H9 (cell line): ENCODE measurements around the gene GNPDA1. TPM values are rescaled to one million over a fixed set of nuclear protein-coding genes. Genes with fewer than 3 reads are reported as not detected.

Experiments used
- DNase-seq: peaks from one replicate; pipeline ENCODE4 v3.0.0-alpha.2; 2017
- H2AFZ ChIP-seq: one replicate; pipeline ENCODE4 v1.6.1; 2013; ENCODE audit warnings: mild to moderate bottlenecking, low read length, control low read depth, moderate library complexity
- H2AK5ac ChIP-seq: 2 replicates; pipeline ENCODE4 v1.6.1; 2013; ENCODE audit warnings: low read length, control low read depth, mixed read lengths; ENCODE audit not compliant: insufficient read length
- H2BK120ac ChIP-seq: one replicate; pipeline ENCODE4 v1.6.1; 2013; ENCODE audit warnings: low read depth, mild to moderate bottlenecking, low read length, control low read depth, inconsistent platforms; ENCODE audit not compliant: poor library complexity, severe bottlenecking
- H2BK12ac ChIP-seq: 2 replicates; pipeline ENCODE4 v1.6.1; 2013; ENCODE audit warnings: low read length, control low read depth, mixed read lengths, low read depth; ENCODE audit not compliant: insufficient read length
- H2BK15ac ChIP-seq: 2 replicates; pipeline ENCODE4 v1.6.1; 2013; ENCODE audit warnings: low read depth, low read length, control low read depth
- H2BK20ac ChIP-seq: one replicate; pipeline ENCODE4 v1.6.1; 2013; ENCODE audit warnings: low read depth, mild to moderate bottlenecking, low read length, control low read depth, inconsistent platforms; ENCODE audit not compliant: poor library complexity, severe bottlenecking
- H2BK5ac ChIP-seq: 2 replicates; pipeline ENCODE4 v1.6.1; 2013; ENCODE audit warnings: low read length, control low read depth, mixed read lengths; ENCODE audit not compliant: insufficient read length
- H3K14ac ChIP-seq: 2 replicates; pipeline ENCODE4 v1.6.1; 2013; ENCODE audit warnings: low read length, control low read depth; ENCODE audit not compliant: insufficient read depth
- H3K18ac ChIP-seq: 2 replicates; pipeline ENCODE4 v1.6.1; 2013; ENCODE audit warnings: low read depth, mild to moderate bottlenecking, mixed read lengths, low read length, control low read depth; ENCODE audit not compliant: insufficient read length
- H3K23ac ChIP-seq: 2 replicates; pipeline ENCODE4 v1.6.1; 2013; ENCODE audit warnings: low read length, control low read depth, mixed read lengths, low read depth; ENCODE audit not compliant: insufficient read length
- H3K23me2 ChIP-seq: 2 replicates; pipeline ENCODE4 v1.6.1; 2013; ENCODE audit warnings: low read depth, mild to moderate bottlenecking, mixed read lengths, low read length, control low read depth; ENCODE audit not compliant: insufficient read length, poor library complexity, severe bottlenecking
- H3K27ac ChIP-seq: 2 replicates; pipeline ENCODE4 v1.5.1; 2013; ENCODE audit warnings: low read length, control low read depth, mixed read lengths, low read depth; ENCODE audit not compliant: insufficient read length
- H3K27me3 ChIP-seq: 2 replicates; pipeline ENCODE4 v1.6.1; 2013; ENCODE audit warnings: low read length, control low read depth, inconsistent platforms; ENCODE audit not compliant: insufficient read depth
- H3K4ac ChIP-seq: 2 replicates; pipeline ENCODE4 v1.6.1; 2013; ENCODE audit warnings: low read depth, mild to moderate bottlenecking, control low read depth, inconsistent platforms, low read length, moderate library complexity
- H3K4me1 ChIP-seq: 2 replicates; pipeline ENCODE4 v1.6.1; 2013; ENCODE audit warnings: low read length, control low read depth, inconsistent platforms; ENCODE audit not compliant: insufficient read depth
- H3K4me2 ChIP-seq: 2 replicates; pipeline ENCODE4 v1.6.1; 2013; ENCODE audit warnings: low read length, control low read depth, mixed read lengths; ENCODE audit not compliant: insufficient read length, insufficient read depth
- H3K56ac ChIP-seq: 2 replicates; pipeline ENCODE4 v1.6.1; 2013; ENCODE audit warnings: low read depth, mild to moderate bottlenecking, mixed read lengths, low read length, control low read depth; ENCODE audit not compliant: insufficient read length
- H3K79me1 ChIP-seq: 2 replicates; pipeline ENCODE4 v1.6.1; 2013; ENCODE audit warnings: low read depth, mild to moderate bottlenecking, moderate library complexity, low read length, control low read depth, inconsistent platforms; ENCODE audit not compliant: insufficient read depth, poor library complexity, severe bottlenecking
- H3K79me2 ChIP-seq: 2 replicates; pipeline ENCODE4 v1.6.1; 2013; ENCODE audit warnings: low read length, control low read depth, inconsistent platforms; ENCODE audit not compliant: insufficient read depth
- H3K9ac ChIP-seq: 2 replicates; pipeline ENCODE4 v1.6.1; 2013; ENCODE audit warnings: low read length, control low read depth, mixed read lengths; ENCODE audit not compliant: insufficient read length; ENCODE audit errors: extremely low read depth
- H3K9me3 ChIP-seq: one replicate; pipeline ENCODE4 v1.6.1; 2013; ENCODE audit warnings: low read depth, low read length, inconsistent platforms; ENCODE audit not compliant: control insufficient read depth
- H3T11ph ChIP-seq: one replicate; pipeline ENCODE4 v1.6.1; 2013; ENCODE audit warnings: mild to moderate bottlenecking, low read length, control low read depth, inconsistent platforms
- H4K20me1 ChIP-seq: one replicate; pipeline ENCODE4 v1.6.1; 2013; ENCODE audit not compliant: control insufficient read depth, insufficient read length, insufficient read depth
- H4K5ac ChIP-seq: 2 replicates; pipeline ENCODE4 v1.6.1; 2013; ENCODE audit warnings: low read depth, mild to moderate bottlenecking, mixed read lengths, low read length, control low read depth; ENCODE audit not compliant: insufficient read length
- H4K8ac ChIP-seq: replicated peaks from 2 replicates; pipeline ENCODE4 v1.6.1; 2013; ENCODE audit warnings: low read length, control low read depth, mixed read lengths, low read depth; ENCODE audit not compliant: insufficient read length
- H4K91ac ChIP-seq: 2 replicates; pipeline ENCODE4 v1.6.1; 2013; ENCODE audit warnings: low read depth, mild to moderate bottlenecking, moderate library complexity, mixed read lengths, low read length, control low read depth; ENCODE audit not compliant: insufficient read length
- H3K27ac Mint-ChIP-seq, 3 experiments: 2 replicates in 2 of 3; 3 replicates in 1 of 3; pipeline ENCODE4 v1.8.0; 2020 to 2021; ENCODE audit warnings: mixed read lengths in 3 of 3, mild to moderate bottlenecking in 1 of 3, moderate library complexity in 1 of 3
- H3K27me3 Mint-ChIP-seq: 2 replicates; pipeline ENCODE4 v1.8.0; 2021; ENCODE audit warnings: low read depth, mild to moderate bottlenecking, moderate library complexity, mixed read lengths
- H3K36me3 Mint-ChIP-seq, 3 experiments: 2 replicates in 2 of 3; 3 replicates in 1 of 3; pipeline ENCODE4 v1.8.0; 2020 to 2021; ENCODE audit warnings: low read depth in 3 of 3, mixed read lengths in 3 of 3; ENCODE audit not compliant: insufficient read depth in 1 of 3
- H3K4me1 Mint-ChIP-seq, 2 experiments: 2 replicates each; pipeline ENCODE4 v1.8.0; 2020; ENCODE audit warnings: mixed read lengths in 2 of 2
- H3K4me3 Mint-ChIP-seq, 2 experiments: 2 replicates in 1 of 2; 3 replicates in 1 of 2; pipeline ENCODE4 v1.8.0; 2020 to 2021; ENCODE audit warnings: mild to moderate bottlenecking in 2 of 2, mixed read lengths in 2 of 2, moderate library complexity in 1 of 2
- H3K9me3 Mint-ChIP-seq, 2 experiments: 2 replicates in 1 of 2; 3 replicates in 1 of 2; pipeline ENCODE4 v1.8.0; 2020; ENCODE audit warnings: mild to moderate bottlenecking in 2 of 2, mixed read lengths in 2 of 2, moderate library complexity in 1 of 2
- WGBS: extraction: QIAGEN DNeasy Blood & Tissue Kit; methylation state at CpG from one replicate; pipeline ENCODE4 v1.1.7; 2013; ENCODE audit warnings: missing lambda C conversion rate, low lambda C conversion rate, mixed read lengths; ENCODE audit not compliant: insufficient read length; ENCODE audit errors: extremely low coverage; 5-methylcytosine and 5-hydroxymethylcytosine counted together
- total RNA-seq: library from RNA; stranded (reverse); gene quantifications from 2 replicates; pipeline ENCODE4 v1.2.1, GENCODE V29; 2021
- TF ChIP-seq, protein P1 (sequence below): fragments of 200-600 bp; sonication (generic); conservative IDR thresholded peaks from 3 replicates; pipeline ENCODE4 v1.8.0; 2021; ENCODE audit warnings: antibody characterized with exemption, mild to moderate bottlenecking

Gene GNPDA1
- total RNA-seq, 1 experiment from 2014 or later: 66.8 TPM

DNA sequence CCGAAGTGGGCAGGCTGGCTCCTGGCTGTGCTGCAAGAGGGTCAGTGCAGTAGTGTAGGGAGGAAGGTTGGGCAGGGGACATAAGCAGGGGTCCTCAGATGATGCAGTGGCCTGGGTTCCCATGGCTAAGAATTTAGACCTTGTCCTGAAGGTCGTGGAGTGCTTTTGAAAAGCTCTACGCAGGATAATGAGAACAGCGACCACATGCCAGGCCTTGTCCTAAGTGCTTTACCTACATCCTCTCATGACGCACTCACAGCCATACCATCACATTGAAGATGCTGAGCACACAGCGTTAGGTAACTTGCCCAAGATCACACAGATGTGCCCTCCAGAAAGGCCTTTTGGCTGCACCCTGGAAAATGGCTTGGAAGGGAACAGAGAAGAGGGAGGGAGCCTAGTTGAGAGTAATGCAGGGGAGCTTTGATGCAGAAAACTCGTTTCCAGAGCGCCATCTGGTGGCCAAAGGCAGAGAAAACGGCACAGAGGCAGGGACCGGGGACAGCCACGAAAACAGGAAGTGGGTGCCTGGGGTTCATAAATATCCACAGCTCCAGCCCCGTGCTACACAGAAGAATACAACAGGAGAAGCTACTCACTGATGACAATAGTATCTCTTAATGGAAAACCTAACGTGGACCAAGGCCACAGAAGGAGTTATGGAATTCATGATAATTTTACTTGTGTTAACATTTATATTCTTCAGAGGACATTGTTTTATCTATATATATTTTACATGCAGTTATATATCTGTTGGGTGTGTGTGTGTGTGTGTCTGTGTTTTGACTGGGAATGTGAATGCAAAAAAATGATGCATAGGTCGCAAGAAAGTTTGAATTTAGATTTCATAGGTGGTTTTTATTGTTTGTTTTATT, 52.1 kb downstream of the GNPDA1 start:
- no peak overlapping the region for H3K56ac ChIP-seq
- peak overlapping the region in 1 of 2 experiments; percentile 41; a peak in 2 of 5 replicates for H3K4me3 Mint-ChIP-seq
- no peaks in the 10 kb centered on the region for H3K36me3 Mint-ChIP-seq
- H3K79me2 ChIP-seq: no peaks in the 10 kb centered on the region
- no peaks in the 10 kb centered on the region; the same call in 1 of the 2 replicates for H3K4me1 ChIP-seq
- DNase-seq: peak; percentile 85
- H4K20me1 ChIP-seq: no peaks in the 10 kb centered on the region
- no peak overlapping the region for H3K14ac ChIP-seq
- H3K9ac ChIP-seq: no peak overlapping the region
- no peak overlapping the region for H4K5ac ChIP-seq
- H3K4me2 ChIP-seq: no peak overlapping the region
- H3K9me3 Mint-ChIP-seq: no peaks in the 10 kb centered on the region
- no peak overlapping the region for H3K18ac ChIP-seq
- no peak overlapping the region for H2BK120ac ChIP-seq
- H2BK20ac ChIP-seq: no peak overlapping the region
- H3K9me3 ChIP-seq: no peaks in the 10 kb centered on the region
- no peak overlapping the region for H3K27ac ChIP-seq
- no peak overlapping the region for H3K4ac ChIP-seq
- H3T11ph ChIP-seq: no peak overlapping the region
- WGBS: no CpG with 5 or more reads among the region's 14 CpGs
- H2BK12ac ChIP-seq: no peak overlapping the region
- TF ChIP-seq, protein P1, sequence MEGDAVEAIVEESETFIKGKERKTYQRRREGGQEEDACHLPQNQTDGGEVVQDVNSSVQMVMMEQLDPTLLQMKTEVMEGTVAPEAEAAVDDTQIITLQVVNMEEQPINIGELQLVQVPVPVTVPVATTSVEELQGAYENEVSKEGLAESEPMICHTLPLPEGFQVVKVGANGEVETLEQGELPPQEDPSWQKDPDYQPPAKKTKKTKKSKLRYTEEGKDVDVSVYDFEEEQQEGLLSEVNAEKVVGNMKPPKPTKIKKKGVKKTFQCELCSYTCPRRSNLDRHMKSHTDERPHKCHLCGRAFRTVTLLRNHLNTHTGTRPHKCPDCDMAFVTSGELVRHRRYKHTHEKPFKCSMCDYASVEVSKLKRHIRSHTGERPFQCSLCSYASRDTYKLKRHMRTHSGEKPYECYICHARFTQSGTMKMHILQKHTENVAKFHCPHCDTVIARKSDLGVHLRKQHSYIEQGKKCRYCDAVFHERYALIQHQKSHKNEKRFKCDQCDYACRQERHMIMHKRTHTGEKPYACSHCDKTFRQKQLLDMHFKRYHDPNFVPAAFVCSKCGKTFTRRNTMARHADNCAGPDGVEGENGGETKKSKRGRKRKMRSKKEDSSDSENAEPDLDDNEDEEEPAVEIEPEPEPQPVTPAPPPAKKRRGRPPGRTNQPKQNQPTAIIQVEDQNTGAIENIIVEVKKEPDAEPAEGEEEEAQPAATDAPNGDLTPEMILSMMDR: peak; percentile 93
- no peaks in the 10 kb centered on the region for H3K79me1 ChIP-seq
- H3K23me2 ChIP-seq: no peaks in the 10 kb centered on the region
- no peaks in the 10 kb centered on the region for H3K27me3 Mint-ChIP-seq
- no peak overlapping the region for H2BK15ac ChIP-seq
- H2AK5ac ChIP-seq: no peak overlapping the region
- no peak overlapping the region for H2AFZ ChIP-seq
- H4K8ac ChIP-seq: no peak overlapping the region
- H3K27me3 ChIP-seq: no peaks in the 10 kb centered on the region
- no peak overlapping the region; a peak in 1 of 7 replicates for H3K27ac Mint-ChIP-seq
- peaks cover 16 to 25% of the 10 kb centered on the region in 2 experiments for H3K4me1 Mint-ChIP-seq
- no peak overlapping the region for H4K91ac ChIP-seq
- H2BK5ac ChIP-seq: no peak overlapping the region
- H3K23ac ChIP-seq: no peak overlapping the region
